H1 (cell line): ENCODE measurements around the gene TAF4.

ENCODE experiments used
- BRCA1 ChIP-seq: IDR thresholded peaks from 2 replicates; pipeline ENCODE4 v1.6.1; 2012; ENCODE audit warnings: low read depth, low read length, improper control_type of control experiment
- JUN ChIP-seq: IDR thresholded peaks from 2 replicates; pipeline ENCODE4 v1.6.1; 2011; ENCODE audit warnings: low read depth, mild to moderate bottlenecking, improper control_type of control experiment, low read length
- KDM1A ChIP-seq: fragments of 200-600, 300-600 bp; sonication (generic); IDR thresholded peaks from 2 replicates; pipeline ENCODE4 v1.7.1; 2016; ENCODE audit warnings: mild to moderate bottlenecking, low read length, borderline replicate concordance
- NANOG ChIP-seq: IDR thresholded peaks from 2 replicates; pipeline ENCODE4 v1.6.1; 2011; ENCODE audit warnings: low read length, low read depth, mild to moderate bottlenecking, inconsistent platforms; ENCODE audit not compliant: insufficient read depth, poor library complexity, severe bottlenecking
- POLR2A ChIP-seq, 2 experiments: IDR thresholded peaks; 1 replicate in 1 of 2; 2 replicates in 1 of 2; pipeline ENCODE4 v1.6.1; 2011; ENCODE audit warnings: low read depth in 2 of 2, low read length in 2 of 2, mild to moderate bottlenecking in 2 of 2; ENCODE audit errors: control extremely low read depth in 1 of 2
- POLR2AphosphoS5 ChIP-seq: IDR thresholded peaks from 2 replicates; pipeline ENCODE4 v1.6.1; 2011; ENCODE audit warnings: low read depth, low read length
- RAD21 ChIP-seq, 2 experiments: IDR thresholded peaks in 1 of 2; conservative IDR thresholded peaks in 1 of 2; 2 replicates each; pipeline ENCODE4 v1.6.1; 2011; ENCODE audit warnings: low read depth in 2 of 2, low read length in 2 of 2, improper control_type of control experiment in 1 of 2, inconsistent platforms in 1 of 2, mild to moderate bottlenecking in 1 of 2, moderate library complexity in 1 of 2
- RXRA ChIP-seq: IDR thresholded peaks from 2 replicates; pipeline ENCODE4 v1.6.1; 2011; ENCODE audit warnings: low read depth, mild to moderate bottlenecking, low read length, moderate library complexity; ENCODE audit not compliant: insufficient read depth
- TAF1 ChIP-seq: IDR thresholded peaks from 2 replicates; pipeline ENCODE4 v1.6.1; 2011; ENCODE audit warnings: mild to moderate bottlenecking, low read depth, low read length
- TF ChIP-seq, protein P1 (sequence below), 3 experiments: IDR thresholded peaks; 1 replicate in 2 of 3; 2 replicates in 1 of 3; pipeline versions ENCODE4 v1.5.1 to v1.6.1; 2011; ENCODE audit warnings: low read length in 3 of 3, mild to moderate bottlenecking in 3 of 3, inconsistent platforms in 2 of 3, low read depth in 1 of 3, moderate library complexity in 1 of 3; ENCODE audit not compliant: insufficient read depth in 1 of 3; ENCODE audit errors: control extremely low read depth in 1 of 3

DNA sequence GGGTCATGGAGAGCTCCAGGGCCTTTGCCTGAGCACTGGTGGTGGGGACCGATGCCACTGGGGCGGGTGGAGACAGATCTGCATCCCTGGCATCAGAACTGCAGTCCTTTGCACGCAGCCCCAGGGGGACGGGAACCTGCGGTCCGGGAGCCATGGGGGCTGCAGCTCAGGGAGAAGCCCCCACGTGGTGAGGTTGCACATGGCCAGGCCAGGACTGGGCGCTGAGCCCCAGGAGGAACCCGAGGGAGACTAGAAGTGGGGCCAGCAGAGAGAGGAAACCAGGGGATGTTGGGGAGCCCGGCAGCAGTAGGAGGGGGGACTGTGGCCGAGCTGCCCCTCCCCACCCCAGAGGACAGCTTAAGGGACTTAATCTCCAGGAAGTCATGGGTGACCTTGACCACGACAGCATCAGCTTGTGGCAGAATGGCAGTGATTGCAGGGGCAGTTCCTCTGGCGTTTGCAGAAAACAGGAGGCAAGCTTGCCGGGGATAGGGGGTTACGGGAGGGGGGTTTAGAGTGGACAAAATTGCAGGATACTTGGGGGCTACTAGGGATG, 38.6 kb upstream of the TAF4 start:
- TF ChIP-seq, protein P1, sequence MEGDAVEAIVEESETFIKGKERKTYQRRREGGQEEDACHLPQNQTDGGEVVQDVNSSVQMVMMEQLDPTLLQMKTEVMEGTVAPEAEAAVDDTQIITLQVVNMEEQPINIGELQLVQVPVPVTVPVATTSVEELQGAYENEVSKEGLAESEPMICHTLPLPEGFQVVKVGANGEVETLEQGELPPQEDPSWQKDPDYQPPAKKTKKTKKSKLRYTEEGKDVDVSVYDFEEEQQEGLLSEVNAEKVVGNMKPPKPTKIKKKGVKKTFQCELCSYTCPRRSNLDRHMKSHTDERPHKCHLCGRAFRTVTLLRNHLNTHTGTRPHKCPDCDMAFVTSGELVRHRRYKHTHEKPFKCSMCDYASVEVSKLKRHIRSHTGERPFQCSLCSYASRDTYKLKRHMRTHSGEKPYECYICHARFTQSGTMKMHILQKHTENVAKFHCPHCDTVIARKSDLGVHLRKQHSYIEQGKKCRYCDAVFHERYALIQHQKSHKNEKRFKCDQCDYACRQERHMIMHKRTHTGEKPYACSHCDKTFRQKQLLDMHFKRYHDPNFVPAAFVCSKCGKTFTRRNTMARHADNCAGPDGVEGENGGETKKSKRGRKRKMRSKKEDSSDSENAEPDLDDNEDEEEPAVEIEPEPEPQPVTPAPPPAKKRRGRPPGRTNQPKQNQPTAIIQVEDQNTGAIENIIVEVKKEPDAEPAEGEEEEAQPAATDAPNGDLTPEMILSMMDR (IDR thresholded peaks at IDR 0.05; ENCODE audit: control extremely low read depth in 1 of 3, insufficient read depth in 1 of 3, low read depth in 1 of 3, low read length in 3 of 3): no peak
- TF ChIP-seq RAD21 (IDR thresholded peaks at IDR 0.05 in 1 of 2, conservative IDR thresholded peaks at IDR 0.05 in 1 of 2; ENCODE audit: low read depth in 2 of 2, low read length in 2 of 2) (no peak), NANOG (no peak), POLR2AphosphoS5 (no peak), KDM1A (no peak), RXRA (no peak), JUN (no peak), POLR2A (IDR thresholded peaks at IDR 0.05; ENCODE audit: control extremely low read depth in 1 of 2, low read depth in 2 of 2, low read length in 2 of 2) (no peak), TAF1 (no peak), BRCA1 (no peak)
